Activated gamma-delta T cell treated with Interleukin-2 at 50 U/mL for 16 hours (primary cell): Measurements from ENCODE around the gene TTC28.
"Not testable (repeated sequence)": the region's sequence is repeated elsewhere in the genome, so short reads cannot be mapped to it uniquely, and the experiment has no call there.

Experiments
- DNase-seq: peaks from one replicate; pipeline ENCODE4 v3.0.0-alpha.2; 2020

Gene TTC28

DNA sequence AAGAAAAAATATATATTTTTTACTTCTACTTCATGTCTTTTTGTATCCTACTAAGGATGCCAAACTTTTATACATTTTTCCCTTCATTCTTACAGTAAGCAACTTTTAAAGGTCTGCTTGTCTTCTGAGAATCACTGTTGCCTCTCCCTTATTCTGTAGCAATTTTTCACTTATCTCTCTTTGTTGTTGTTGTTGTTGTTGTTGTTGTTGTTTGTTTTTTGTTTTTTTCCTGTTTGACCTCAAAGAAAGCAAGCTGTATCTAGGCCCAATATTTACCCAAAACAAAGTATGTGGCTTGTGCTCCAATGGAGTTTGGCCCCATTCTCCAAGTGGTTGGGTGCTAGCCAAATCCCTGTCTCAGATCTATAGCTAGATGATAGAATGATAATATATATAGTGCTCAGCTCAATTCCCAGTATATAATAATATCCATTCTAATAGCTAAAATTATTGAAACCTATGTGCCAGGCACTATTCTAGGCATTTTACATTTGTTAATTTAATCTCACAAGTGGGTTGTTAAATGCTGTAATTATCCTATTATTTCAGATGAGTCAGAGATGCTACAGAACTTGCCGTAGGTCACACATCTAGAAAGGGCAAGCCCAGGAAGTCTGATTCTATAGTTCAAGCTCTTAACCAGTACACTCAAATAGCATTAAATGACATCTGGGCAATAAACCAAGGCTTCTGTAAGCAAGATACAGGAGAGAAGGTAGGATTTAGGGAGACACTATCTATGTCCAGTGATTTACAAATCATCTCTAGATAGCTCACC is 555.5 kb downstream of the TTC28 start:
- no peak for DNase-seq

DNA sequence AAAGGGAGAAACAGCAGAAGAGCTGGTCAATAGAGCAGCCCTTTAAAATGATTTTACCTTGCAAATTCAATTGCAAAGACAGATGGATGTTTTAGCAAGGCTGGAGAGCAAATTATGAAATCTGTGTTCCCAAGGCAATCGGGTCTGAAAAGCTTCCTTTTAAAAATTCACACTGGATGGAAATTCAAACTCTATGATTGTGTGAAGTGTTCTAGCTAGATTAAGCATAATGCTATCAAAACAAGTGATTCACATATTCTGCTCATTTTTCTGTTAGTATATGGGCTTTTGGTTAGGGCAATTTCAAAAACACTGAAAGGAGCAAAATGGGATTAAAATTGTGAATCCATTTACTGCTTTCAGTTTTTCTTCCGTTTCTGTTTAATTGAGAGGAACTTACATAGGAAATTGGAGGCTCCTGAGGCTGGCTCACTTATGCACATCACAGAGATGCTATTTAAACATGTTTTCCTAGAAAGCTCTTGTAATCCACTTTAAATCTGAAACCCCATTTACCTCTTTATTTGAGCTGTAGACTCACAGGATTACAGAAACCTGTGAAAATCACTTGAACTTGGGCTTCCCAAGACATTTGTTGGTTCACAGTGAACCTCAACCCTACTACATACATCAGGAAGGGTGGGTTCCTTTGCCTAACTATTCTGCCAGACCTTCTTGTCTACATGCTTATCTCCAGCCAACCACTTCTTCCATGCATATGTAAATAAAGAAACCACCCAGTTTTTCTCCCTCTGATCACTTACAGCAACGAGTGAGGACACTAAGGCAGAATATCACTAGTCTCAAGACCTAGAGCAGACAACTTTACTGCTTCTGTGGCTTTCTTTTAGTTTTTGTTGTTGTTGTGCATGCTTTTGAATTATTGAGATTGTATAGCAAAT is 558.7 kb downstream of the TTC28 start:
- no peak for DNase-seq

DNA sequence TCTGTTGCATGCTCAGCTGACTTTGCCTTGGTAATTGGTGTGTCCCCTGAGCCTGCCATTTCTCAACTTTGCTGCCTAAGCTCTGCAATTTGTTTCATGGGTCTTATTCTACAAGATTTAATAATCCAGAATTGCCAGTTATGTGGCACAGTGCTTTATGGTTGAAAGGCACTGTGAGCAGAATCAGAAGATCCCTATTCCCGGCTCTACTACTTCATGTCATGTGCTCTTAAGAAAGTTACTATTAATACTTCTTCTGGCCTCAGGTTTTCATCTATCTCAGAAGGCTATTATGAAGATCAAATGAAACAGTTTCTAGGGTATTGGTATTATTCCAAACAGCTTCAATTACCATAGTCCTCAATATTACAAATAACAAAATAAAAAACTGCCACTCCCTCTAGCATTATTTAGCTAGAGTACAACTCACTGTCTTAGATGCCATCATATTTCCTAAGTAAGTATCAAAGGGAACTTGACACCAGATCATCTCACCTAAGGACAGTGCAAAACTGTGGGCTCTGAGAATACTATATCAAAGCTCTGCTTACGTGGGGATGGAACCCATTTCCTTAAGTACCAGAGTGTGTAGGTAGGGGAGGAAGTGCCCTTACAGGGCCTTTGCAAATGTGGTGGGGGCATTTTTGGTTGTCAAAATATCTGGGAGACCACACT is 560.5 kb downstream of the TTC28 start:
- no peak for DNase-seq

DNA sequence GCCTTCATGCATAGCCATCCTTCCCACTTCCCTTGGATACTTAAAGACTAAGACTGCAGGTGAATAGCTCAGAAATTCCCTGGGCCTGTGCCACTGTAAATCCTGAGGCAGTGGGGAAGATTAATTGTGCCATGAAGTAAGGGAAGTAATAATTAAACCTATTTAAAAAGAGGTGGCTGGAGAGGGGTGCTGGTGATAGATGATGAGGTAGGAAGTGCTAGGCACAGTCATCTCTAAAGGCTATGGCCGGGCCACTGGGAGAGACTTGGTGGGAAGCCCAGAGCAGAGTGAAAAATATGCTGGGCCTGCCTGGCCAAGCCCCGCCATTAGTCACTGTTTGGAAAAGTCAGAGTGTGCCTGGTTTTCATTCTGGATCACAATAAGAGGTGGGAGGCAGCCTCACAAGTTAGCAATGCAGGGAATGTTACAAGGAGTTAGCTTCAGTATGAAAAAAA is 563.4 kb downstream of the TTC28 start:
- no peak for DNase-seq

DNA sequence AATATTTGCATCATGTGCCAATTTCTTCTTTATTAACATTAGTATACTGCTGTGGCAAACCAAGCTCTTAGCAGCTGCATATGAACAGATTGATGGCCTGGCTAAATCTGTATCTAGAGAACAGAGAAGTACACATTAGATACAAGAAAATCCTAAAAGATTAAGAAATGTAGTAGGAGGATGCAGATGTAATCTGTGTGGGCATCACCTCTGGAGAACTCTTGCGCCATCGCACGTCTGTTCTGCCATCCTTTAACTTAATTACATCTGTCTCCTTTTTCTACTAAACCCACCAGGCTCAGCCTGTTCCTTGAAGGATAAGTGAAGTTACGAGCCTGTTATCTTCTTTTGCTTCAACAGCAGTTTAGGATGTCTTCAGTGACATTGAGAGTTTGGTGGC is 564.2 kb downstream of the TTC28 start:
- DNase-seq: no peak

DNA sequence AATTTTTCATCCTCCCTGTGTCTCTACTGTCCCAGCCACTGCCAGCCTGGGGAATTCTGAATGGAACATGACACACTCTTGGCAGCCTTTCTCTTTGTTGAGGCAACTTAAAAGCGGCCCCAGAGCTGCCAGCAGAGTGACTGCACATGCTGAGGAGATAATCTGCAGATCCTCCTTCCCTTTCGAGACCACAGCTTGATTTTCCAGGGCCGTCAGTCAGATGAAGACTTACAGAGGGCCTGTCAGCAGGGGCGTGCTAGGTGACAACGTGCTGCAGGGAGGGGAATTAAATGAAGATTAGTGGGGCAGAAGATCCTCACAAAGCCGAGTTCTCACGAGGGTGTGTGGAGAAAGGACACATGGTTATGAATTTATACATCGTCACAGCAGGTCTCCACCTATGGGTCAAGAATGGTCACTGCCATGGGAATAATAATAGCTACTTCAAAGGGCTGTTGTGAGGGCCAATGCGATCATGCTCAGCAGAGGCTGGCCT is 567.0 kb downstream of the TTC28 start:
- DNase-seq: no peak

DNA sequence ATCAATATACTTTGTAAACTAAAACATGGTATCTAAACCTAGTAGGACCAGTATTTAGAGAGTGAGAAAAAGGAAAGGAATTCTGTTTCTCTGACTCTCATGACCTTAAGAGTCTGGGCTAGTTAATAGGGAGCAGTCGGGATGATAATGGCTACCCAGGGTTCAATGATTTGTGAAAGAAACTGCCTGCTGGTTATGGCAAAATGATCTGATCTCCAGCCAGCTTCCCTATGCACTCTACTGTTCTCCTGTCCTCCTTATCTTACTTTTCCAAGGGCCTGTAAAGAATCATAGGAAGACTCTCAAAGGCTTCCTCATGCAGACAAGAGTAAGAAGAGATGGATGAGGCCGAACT is 567.5 kb downstream of the TTC28 start:
- DNase-seq: no peak

DNA sequence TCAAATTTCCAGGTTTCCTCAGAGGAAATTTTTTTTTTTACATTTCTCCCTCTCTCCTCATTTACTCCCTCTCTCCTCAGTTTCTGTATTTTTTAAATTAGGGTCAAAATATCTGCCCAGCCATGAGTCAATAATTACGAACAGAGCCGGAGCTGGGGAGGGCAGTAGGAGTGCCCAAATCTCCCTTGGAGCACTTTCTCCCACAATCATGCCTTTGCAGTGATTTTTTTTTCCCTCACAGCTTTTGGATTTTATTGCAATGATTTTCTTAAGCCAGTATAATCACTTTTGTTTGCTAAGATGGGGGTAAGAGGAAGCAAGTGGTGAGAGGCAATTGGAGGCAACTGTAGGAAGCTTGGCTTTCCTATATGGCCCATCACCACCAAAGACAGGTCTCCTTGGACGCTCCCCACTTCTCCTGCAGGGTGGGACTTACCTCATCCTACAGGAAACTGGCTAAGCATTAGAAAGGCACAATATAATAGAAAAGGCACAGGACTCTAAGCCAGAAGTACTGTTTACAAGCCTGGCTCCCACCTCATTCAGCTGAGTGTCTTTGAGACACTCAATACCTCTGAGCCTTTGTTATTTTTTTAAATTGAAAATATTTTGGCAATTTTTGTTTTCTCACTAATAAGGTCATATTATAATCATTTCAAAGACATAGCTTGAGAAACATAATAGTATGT is 568.0 kb downstream of the TTC28 start:
- no peak for DNase-seq

DNA sequence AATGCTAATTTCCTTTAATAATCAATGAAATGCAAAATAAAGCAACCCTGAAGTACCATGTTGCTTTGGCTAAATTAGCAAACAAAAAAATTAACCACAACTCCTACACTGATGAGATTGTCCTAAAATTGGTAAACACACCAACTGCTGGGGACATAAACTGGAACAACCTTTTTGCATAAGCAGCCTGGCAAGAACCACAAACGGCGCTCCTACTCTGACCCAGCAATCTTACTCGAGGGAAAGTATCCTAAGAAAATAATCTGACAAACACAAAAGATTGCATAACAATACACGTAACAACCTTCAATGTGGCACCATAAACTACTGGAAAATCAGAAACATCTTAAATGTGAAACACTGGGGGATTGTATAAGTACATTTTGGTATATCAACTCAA is 570.8 kb downstream of the TTC28 start:
- DNase-seq: no peak

DNA sequence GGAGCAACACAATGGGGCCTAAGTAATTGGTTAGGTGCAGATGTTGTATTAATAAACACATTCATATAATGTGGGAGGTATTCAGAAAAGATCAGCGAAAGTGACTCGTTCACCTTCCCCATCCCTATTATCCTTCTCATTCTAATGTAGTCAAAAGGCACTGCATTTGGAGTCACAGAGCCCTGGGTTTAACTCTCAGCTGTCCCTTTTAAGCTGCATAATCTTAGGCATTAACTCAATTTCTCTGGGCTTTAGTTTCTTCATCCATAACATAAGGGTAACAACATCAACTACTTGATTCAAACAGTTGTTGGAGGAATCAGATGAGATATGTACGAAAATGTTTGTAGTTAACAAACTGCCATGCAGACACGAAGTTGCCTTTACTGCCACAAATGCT is 573.0 kb downstream of the TTC28 start:
- DNase-seq: no peak

DNA sequence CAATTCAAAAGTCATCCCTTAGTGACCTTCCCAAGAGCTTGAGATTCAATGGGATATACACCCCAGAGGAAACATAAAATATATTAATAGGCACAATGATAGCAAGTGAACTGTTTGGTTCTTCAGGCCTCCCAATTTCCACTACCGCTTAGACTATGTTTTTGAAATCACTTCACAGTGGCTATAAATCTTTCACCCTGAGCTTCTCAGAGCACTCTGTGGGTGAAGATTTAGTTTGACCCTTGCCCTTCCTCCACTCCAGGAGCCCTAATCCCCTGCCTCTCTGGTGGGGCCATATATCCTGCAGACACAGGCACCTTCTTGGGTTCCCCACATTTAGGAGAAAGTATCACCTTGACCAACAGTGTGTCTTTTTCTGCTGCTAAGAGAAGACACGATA is 573.7 kb downstream of the TTC28 start:
- no peak for DNase-seq

DNA sequence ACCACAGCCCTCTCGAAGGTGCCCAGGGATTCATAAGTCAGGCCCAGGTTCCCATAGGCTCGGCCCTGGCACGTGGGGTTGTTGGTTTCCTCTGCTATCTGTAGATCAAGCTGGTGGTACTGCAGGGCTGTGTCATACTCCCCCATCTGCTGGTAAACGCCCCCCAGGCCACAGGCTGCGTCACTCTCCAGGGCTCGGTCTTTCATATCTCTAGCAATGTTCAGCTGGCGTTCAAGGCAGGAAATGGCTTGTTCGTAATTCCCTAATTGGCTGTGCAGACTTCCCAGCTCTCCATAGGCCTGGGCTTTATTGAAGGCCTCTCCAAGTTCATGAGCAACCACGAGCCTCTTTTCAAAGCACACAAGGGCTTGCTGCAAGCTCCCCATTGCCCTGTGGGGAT is 574.2 kb downstream of the TTC28 start:
- no peak for DNase-seq

DNA sequence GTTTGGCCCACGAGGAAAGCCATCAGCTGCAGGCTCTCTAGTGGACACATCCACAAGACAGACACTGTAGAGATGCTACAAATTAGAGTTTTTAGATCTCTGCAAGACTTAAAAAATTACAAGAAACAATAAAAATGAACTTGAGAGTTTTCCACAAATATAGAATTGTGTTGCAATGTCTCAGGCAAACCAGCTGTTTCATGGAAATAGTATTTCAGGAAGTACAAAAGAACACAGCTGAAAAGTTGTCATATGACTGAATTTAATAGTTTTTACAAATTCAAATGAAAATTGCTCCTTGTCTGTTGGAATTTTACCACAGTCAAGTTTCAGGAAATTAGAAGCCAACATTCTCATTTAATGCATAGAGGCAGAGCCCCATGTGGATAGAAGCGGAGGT is 576.0 kb downstream of the TTC28 start:
- no peak for DNase-seq

DNA sequence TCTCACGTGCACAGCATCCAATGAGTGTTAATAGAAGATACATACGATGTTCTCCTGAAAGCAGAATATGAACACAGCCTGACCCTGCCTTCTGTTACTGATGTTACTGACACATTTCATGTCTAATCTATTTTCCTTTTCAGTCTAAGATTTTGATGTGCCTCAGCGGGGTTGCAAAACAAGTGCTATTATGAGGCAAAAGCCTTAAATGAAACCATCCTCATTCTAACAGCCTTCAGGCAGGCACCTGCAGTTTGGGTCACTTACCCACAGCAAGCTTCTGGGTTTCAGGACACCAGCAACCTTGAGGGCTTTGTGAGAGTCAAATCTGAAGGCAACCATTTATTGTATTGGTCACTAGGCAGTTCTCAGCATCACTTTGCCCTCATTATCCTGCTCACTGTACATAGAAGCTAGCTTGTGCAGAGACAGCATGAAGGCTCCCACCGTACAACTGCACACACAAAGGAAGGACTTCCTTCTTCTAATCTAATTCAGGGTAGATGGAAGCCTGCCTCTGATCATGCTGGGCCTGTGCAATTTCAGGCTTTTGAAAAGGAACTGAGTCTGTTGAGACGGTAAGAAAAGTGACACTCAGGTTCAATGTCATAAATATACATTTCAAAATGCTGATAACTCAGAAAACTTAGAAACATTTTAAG is 577.4 kb downstream of the TTC28 start:
- no peak for DNase-seq

DNA sequence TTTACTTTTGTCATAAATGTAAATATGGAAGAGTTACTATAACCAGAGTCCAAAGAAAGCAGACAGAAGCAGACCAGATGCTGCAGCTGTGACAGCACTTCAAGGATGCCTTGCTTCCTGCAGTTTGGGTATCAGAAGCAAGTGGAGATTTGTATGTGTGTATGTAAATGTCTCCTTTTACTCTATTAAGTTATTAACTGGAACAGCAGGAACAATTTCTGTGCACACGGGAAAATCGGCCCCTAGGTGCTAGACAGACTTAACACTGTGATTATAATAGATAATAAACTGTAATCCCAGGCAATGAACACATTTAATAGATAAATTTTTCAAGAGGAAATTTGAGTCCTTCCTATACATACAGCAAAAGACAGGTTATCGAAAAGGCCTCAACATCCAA is 582.0 kb downstream of the TTC28 start:
- DNase-seq: no peak

DNA sequence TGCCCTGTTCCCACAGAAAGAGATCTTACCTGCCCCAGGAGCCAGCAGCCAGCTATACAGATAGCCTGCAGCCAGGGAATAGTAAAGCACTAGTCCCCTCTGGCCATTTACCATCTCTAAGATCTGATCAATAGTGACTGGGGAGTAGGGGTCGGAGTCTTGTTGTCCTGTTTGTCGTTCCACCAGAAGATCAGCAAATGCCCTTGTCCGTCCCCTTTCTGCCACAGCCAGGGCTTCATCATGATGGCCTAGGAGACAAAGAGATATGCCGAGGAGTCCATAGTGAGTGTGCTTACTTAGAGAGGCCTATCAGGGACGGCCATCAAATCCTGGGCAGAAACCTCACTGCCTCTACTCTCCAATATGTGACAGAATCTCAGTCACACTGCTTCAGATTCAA is 583.5 kb downstream of the TTC28 start:
- DNase-seq: no peak

DNA sequence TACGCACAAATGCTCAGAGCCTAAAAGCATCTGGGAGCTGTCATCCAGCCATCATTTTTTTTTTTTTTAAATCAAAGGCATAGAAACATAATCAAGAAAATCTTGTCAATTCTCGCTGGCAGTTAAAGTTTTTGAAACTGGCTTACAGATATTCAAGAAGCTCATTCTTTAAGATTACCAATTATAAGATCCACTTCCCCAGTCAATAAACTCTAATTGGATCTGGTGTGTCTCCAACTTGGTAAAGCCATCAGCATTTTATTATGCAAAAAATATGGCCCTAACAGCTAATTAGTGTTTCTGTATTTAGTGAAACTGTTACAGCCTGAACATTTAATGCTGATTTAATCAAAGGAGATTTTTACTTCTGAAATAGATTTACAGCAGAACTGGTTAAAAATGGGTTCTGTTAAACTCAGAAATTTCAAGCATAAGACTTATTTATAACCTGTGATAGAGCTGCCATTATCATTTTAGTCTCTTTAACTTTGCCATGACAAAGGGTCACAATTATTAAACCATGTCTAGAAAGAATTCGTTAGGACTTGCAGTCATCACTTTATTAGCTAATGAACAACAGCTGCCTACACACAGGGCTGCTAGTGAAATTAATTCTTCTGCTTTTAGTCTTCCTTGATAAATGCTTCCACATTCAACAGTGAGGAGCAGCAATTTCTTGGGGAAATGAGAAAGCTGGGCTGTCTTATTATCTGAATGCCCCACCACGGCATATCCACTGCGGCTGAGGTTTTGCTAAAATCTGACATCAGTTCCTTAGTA is 584.1 kb downstream of the TTC28 start:
- DNase-seq: no peak

DNA sequence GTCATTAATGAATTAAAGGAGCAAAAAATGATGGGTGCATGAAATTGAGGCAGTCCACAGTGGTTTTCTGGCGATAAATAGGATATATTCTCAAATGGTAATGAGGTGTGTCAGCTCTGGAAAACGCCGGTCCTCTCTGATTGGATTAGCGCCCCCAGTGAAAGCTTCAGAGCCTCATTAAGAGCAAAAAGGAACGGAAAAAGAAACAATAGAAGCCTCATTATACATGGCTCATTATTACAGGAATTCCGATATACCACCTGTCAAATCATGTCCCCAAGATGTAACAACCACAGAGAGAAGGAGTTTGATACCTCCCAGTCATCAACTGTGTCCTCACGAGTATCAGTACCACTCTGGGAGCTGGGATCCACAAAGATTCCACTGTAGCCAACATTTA is 584.9 kb downstream of the TTC28 start:
- no peak for DNase-seq

DNA sequence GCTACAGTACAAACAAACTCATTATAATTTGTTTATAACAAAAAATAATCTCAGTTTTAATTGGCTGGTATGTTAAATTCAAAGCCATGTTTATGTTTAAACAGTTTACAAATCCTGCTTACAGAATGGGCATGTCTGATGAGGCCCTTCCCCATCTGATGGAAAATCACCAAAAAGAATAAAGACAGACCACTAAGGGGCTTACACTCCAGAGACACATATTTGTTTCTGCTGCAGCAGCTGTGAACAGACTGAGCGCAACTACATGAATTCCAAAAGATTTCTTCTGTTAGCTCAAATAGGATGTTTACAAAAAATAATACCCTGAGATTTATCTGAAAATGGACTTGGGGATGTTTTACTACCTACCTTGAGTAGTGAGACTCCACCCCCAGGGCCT is 585.9 kb downstream of the TTC28 start:
- no peak for DNase-seq

DNA sequence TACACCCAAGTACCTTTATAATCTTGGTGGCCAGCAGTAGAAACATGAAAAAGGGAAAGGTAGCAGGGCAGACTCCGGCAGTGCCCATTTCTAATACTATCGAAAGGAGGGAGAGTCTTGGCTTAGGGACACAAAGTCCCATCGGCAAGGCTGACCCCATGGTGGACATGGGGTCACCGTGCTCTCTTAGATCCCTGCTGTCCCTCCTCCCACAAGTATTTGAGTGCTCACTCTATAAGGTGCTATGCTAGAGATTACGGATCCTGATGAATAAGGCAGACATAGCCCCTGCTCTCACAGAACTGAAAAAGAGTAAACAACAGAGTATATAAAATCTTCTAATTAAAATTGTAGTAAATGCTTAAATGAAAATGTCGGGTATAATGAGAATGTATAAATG is 588.2 kb downstream of the TTC28 start:
- no peak for DNase-seq

DNA sequence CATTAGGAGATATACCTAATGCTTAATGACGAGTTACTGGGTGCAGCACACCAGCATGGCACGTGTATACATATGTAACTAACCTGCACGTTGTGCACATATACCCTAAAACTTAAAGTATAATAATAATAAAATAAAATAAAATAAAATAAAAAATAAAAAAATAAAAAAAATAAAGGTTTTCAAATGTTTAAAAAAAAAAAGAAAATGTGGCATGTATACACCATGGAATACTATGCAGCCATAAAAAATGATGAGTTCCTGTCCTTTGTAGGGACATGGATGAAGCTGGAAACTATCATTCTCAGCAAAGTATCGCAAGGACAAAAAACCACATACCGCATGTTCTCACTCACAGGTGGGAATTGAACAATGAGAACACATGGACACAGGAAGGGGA is 590.1 kb downstream of the TTC28 start:
- DNase-seq: not testable (repeated sequence)

DNA sequence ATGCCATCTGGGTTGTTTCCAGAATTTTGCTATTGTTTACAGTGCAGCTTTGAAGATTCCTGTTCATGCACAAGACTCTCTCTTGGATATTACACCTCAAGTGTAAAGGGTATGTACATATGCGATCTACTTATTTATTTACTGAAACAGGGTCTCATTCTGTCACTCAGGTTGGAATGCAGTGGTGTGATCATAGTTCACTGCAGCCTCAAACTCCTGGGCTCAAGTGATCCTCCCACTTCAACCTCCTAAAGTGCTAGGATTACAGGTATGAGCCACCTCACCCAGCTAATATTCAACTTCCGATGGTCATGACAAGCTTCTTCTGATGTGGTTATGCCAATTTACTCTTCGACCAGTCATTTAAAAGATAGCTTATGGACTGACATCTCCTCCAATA is 602.5 kb downstream of the TTC28 start:
- DNase-seq: no peak
